ENCODE measurements around the gene PTPRE.

PTPRE gene

DNA sequence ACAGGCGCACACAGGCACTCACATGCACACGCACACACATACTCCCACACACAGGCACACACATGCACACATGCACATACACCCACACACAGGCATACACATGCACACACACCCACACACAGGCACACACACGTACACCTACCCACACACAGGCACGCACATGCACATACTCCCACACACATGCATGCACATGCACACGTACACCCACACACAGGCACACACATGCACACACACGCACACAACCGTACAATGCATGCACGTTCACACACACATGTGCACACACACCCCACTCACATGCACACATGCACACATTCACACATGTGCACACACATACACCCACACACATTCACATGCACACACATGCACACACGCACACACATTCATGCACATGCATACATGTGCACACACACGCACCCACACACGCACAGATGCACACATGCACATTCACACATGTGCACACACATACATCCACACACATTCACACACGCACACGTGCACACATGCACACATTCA lies 160.0 kb downstream of the PTPRE start:
- no peak overlapping the region for H3K4me3 ChIP-seq (ENCODE audit: low read depth, low read length)
- TF ChIP-seq, protein P1, sequence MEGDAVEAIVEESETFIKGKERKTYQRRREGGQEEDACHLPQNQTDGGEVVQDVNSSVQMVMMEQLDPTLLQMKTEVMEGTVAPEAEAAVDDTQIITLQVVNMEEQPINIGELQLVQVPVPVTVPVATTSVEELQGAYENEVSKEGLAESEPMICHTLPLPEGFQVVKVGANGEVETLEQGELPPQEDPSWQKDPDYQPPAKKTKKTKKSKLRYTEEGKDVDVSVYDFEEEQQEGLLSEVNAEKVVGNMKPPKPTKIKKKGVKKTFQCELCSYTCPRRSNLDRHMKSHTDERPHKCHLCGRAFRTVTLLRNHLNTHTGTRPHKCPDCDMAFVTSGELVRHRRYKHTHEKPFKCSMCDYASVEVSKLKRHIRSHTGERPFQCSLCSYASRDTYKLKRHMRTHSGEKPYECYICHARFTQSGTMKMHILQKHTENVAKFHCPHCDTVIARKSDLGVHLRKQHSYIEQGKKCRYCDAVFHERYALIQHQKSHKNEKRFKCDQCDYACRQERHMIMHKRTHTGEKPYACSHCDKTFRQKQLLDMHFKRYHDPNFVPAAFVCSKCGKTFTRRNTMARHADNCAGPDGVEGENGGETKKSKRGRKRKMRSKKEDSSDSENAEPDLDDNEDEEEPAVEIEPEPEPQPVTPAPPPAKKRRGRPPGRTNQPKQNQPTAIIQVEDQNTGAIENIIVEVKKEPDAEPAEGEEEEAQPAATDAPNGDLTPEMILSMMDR (IDR thresholded peaks at IDR 0.05; ENCODE audit: borderline replicate concordance, insufficient read depth, low read depth, low read length): no peak

DNA sequence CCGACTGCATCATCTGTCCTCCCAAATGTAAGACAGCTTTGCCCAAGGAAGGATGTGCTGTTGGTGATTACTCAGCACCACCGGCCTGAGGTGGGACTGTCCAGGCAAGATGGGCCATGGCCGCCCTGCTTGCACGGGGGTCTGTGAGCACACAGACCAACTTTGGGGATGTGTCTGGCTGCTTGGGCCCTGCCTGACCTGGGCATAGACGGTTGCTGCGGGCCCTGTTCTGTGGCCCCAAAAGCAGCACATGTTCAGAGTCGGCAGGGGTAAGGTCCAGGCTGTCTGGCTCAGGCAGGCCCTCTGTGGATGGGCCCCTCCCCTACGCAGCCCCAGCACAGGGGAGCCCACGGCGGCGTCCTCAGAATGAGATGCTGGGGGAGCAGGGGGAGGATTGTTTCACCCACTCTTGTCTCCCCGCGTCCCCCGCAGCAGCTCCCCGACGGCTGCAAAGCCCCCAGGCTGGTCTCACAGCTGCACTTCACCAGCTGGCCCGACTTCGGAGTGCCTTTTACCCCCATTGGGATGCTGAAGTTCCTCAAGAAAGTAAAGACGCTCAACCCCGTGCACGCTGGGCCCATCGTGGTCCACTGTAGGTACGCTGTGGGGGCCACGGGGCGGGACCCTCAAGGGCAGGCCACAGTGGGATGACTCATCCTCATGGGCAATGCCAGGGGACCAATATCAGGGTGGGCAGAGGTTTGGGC lies 160.9 kb downstream of the PTPRE start:
- H3K4me3 ChIP-seq (ENCODE audit: low read depth, low read length): no peak overlapping the region
- TF ChIP-seq, protein P1 (IDR thresholded peaks at IDR 0.05; ENCODE audit: borderline replicate concordance, insufficient read depth, low read depth, low read length): no peak

DNA sequence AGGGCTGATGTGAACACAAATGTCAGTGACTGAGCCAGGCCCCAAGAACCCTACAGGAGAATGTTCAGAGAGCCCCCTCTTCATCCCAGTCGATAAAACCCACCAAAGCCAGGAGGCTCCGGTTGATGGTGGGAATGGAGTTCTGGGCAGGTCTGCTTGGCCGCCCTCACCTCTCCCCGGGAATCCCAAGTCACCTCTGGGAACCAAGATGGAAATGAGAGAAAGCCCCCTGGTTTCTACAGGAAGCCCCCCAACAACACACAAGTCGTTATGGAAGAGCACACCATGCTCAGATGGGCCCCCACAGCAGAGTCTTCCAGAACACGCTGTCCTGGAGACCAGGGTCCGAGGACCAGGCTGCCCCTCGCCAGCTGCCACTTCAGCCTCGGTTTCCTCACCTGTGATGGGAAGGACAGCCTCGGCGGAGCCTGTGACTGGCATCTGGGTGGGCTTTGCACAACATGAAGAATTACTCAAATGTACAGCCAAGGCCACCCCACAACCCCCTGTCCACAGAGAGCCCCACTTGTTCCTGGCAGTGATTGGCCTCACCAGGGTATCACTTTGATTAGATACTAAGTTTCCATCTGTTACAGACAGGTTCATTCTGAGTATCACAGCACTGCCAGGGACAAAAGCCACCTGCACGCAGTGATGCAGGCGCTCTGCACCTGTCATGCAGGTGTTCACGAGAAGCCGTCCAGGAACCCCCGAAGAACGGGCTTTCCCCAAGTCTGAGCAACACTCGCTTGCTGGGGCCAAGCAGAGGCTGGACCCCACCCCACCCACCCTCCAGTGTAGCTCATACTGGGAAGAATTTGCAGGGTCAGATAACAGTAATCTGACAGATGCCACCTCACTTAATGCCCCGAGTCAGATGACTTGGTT lies 161.7 kb downstream of the PTPRE start:
- H3K4me3 ChIP-seq (ENCODE audit: low read depth, low read length): no peak overlapping the region
- TF ChIP-seq, protein P1 (IDR thresholded peaks at IDR 0.05; ENCODE audit: borderline replicate concordance, insufficient read depth, low read depth, low read length): no peak

DNA sequence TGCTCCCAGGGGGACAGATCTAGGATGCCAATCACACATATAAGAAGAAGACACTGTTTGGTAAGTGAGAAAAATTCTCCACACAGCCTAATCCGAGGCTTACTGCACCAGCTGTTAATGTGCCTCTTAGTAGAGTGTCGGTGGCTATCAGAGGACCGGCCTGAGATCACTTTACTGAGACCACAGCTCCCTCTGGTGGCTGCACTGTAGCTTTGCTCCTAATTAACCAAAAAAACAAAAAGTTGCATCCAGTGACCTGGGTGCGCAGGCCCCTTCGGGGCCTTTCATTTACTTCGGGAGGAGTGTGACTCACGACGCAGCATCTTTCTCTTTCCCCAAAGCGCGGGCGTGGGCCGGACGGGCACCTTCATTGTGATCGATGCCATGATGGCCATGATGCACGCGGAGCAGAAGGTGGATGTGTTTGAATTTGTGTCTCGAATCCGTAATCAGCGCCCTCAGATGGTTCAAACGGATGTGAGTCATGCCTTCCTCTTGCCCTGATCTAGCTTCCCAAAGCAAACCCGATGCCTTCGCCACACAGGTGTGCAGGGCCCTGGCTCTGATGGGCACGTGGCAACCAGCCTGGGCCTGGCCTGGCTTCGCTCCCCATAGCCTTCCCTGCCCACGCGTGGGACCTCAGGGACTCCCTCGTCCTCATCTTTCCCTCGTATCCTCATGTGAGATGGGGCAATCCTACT lies 162.6 kb downstream of the PTPRE start:
- TF ChIP-seq, protein P1 (IDR thresholded peaks at IDR 0.05; ENCODE audit: borderline replicate concordance, insufficient read depth, low read depth, low read length): peak; percentile 69
- no peak overlapping the region for H3K4me3 ChIP-seq (ENCODE audit: low read depth, low read length)

DNA sequence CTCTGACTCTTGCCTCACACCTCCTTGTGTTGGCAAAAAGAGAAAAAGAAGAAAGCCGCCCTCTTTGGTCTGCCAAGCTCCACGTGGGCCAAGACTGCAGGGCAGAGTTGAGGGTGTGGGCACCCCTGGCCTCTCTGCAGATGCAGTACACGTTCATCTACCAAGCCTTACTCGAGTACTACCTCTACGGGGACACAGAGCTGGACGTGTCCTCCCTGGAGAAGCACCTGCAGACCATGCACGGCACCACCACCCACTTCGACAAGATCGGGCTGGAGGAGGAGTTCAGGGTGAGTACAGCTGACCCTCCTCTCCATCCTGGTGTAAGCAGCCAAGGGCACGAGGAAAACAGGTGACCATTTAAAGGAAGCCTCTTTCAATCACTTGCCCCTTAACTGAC lies 163.3 kb downstream of the PTPRE start:
- TF ChIP-seq, protein P1 (IDR thresholded peaks at IDR 0.05; ENCODE audit: borderline replicate concordance, insufficient read depth, low read depth, low read length): no peak
- H3K4me3 ChIP-seq (ENCODE audit: low read depth, low read length): no peak overlapping the region

DNA sequence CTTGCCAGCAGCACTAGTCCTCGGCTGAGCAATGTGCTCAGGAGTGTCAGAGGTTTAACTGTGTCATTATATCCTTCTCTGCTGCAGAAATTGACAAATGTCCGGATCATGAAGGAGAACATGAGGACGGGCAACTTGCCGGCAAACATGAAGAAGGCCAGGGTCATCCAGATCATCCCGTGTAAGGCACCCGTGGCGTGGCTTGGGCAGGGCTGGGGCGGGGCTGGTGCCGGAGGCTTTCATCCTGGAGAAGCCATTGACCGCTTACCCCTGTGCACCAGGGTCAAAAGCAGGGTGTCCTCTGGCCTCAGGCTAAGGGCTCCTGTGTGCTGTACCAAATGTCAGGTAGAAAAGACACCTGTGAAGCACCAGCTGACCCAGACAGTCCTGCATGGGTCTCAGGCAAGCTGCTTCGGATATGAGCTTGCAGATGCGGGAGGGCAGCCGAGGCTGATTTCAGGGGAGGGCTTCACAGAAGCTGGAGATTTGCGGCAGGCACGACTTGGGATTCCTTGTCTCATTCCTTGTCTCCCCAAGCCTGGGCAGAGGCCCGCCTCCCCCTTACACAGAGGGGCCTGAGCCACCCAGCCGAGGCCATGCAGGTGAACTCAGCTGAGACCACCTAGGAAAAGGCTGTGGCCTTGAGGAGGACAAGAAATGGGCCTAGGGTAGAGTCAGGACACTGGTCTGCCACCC lies 164.0 kb downstream of the PTPRE start:
- no peak overlapping the region for H3K4me3 ChIP-seq (ENCODE audit: low read depth, low read length)
- TF ChIP-seq, protein P1 (IDR thresholded peaks at IDR 0.05; ENCODE audit: borderline replicate concordance, insufficient read depth, low read depth, low read length): no peak

All from GM12875 (cell line).